GM13977 (cell line): ENCODE results near the gene PPY.
"Not testable (repeated sequence)": the region's sequence is repeated elsewhere in the genome, so short reads cannot be mapped to it uniquely, and the experiment has no call there.

Experiments used
- DNase-seq: peaks from one replicate; pipeline ENCODE4 v3.0.0; 2012; ENCODE audit warnings: low spot score
- CTCF ChIP-seq: IDR thresholded peaks from 2 replicates; pipeline ENCODE4 v1.5.1; 2012; ENCODE audit warnings: mild to moderate bottlenecking, control low read depth; ENCODE audit not compliant: insufficient read depth; ENCODE audit errors: extremely low read depth, missing control alignments
- in situ Hi-C: fragments of 300-500 bp; cut with MboI; formaldehyde crosslinking; loops from one replicate; pipeline ENCODE4 v1.12.0; 2022; ENCODE audit warnings: low sequenced_read_pairs, low pct_unique_long_range_greater_than_20kb, mixed read lengths, inconsistent platforms; ENCODE audit not compliant: unreplicated experiment

PPY gene

GRCh38 chr17:43967251-43967875, 25.1 kb upstream of the PPY start:
- no peak for TF ChIP-seq CTCF
- in situ Hi-C loops = no loop called here
- no peak for DNase-seq

DNA sequence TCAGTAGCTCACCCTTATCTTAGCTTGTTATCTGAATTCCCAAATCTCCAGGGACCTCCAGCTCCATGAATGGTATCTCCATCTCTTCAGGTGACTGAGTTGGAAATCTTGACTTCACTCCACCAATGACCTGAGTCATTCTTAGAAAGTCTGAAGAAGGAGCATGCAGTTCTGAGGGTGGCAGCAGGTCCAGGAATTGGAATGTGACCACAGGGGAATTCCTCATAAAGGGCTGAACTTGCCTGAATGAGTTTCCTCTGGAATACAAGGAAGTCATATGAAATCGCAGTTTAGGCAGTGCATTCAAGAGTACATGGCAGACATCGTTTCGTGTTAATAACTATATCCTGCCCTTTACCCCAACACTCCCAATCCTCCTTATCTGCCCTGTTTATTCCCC, 24.0 kb upstream of the PPY start:
- in situ Hi-C loops = no loop called here
- no peak for DNase-seq
- no peak for TF ChIP-seq CTCF

- DNase-seq = no peak
- no peak for TF ChIP-seq CTCF
- in situ Hi-C loops = no loop called here
Measured at GRCh38 chr17:43962479-43962878, 20.2 kb upstream of the PPY start.

GRCh38 chr17:43961954-43962353, 19.7 kb upstream of the PPY start:
- in situ Hi-C loops = no loop called here
- TF ChIP-seq CTCF = no peak

GRCh38 chr17:43961292-43961691, 19.0 kb upstream of the PPY start:
- in situ Hi-C loops, DNase-seq: not testable (repeated sequence)

More at GRCh38 chr17:43961954-43962353, 19.7 kb upstream of the PPY start:
- no peak for DNase-seq

DNA sequence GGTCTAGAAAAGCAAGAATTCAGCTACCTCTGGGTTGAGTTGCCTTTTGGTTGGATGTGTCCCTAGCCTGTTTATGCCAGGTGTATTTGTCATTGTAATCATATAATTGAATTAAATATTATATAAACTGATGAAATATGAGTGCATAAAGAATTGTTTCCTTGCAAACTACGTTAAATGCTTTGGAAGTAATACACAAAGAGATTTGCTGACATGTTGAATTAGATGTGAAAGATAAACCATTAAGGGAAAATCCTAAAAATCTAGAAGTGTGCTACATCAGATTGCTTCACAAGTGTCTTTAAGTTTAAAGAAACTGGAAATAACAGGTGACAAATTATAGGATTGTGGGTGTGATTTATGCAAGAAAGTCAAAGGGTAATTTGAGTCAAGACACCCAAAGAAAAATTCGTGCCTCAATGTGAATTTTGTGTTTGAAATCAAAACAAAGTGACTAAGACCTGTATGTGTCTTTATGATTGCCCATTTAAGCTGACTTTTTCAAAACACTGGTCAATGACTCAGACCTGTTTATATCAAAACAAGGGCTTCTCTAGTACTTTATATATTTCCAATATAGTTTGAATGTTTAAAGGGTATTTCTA, 16.6 kb upstream of the PPY start:
- no peak for DNase-seq
- TF ChIP-seq CTCF = no peak
- in situ Hi-C loops = no loop called here

DNA sequence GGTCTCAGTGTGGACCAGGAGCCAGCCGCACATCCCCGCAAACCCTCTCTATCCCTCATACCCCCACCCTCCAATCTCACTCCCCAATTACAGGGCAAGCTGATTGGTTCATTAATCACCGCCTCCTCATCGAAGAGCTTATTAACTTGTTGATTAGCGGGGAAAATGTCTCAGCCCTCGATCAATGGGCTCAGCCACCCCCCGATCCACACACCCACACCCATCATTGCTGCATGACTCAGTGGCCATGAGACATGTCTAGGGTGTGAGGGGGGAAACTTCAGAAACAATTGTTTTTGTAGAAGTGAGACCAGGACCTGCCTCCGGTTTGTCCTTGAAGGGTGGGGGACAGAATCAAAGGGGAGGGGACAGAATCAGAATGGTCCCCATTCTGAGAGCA, 13.9 kb upstream of the PPY start:
- TF ChIP-seq CTCF = no peak
- in situ Hi-C loops = no loop called here
- DNase-seq = no peak
